H1 (cell line): ENCODE data around the gene FPR3. TPM values are rescaled to one million over a fixed set of nuclear protein-coding genes. Genes with fewer than 3 reads are reported as not detected.

Experiments used
- CHD1 ChIP-seq: IDR thresholded peaks from 2 replicates; pipeline ENCODE4 v1.6.1; 2012; ENCODE audit warnings: low read depth, low read length, improper control_type of control experiment
- EP300 ChIP-seq, 2 experiments: IDR thresholded peaks; 1 replicate in 1 of 2; 2 replicates in 1 of 2; pipeline ENCODE4 v1.6.1; 2011 to 2012; ENCODE audit warnings: low read depth in 2 of 2, low read length in 2 of 2, mild to moderate bottlenecking in 2 of 2, borderline replicate concordance in 1 of 2, inconsistent platforms in 1 of 2, moderate library complexity in 1 of 2
- EZH2 ChIP-seq: fragments of 200-600 bp; sonication (generic); IDR thresholded peaks from 2 replicates; pipeline ENCODE4 v1.7.1; 2012; ENCODE audit warnings: low read depth, mild to moderate bottlenecking, moderate library complexity, low read length, inconsistent platforms; ENCODE audit not compliant: severe bottlenecking
- KDM4A ChIP-seq: IDR thresholded peaks from one replicate; pipeline ENCODE4 v1.7.1; 2012; ENCODE audit warnings: low read depth, mild to moderate bottlenecking, moderate library complexity, low read length, inconsistent platforms; ENCODE audit not compliant: severe bottlenecking
- MAFK ChIP-seq: IDR thresholded peaks from 2 replicates; pipeline ENCODE4 v1.6.1; 2012; ENCODE audit warnings: low read depth, mild to moderate bottlenecking, improper control_type of control experiment, low read length
- RFX5 ChIP-seq: IDR thresholded peaks from 2 replicates; pipeline ENCODE4 v1.6.1; 2011; ENCODE audit warnings: low read depth, low read length, improper control_type of control experiment, borderline replicate concordance
- RNF2 ChIP-seq: fragments of 200-900, 300-1000 bp; sonication (generic); IDR thresholded peaks from 2 replicates; pipeline ENCODE4 v1.7.1; 2016; ENCODE audit warnings: borderline replicate concordance, low read depth, mild to moderate bottlenecking, antibody characterized with exemption, low read length; ENCODE audit not compliant: poor library complexity, severe bottlenecking; ENCODE audit errors: missing control alignments
- SIX5 ChIP-seq: IDR thresholded peaks from 2 replicates; pipeline ENCODE4 v1.6.1; 2011; ENCODE audit warnings: mild to moderate bottlenecking, low read depth, low read length
- SP2 ChIP-seq: IDR thresholded peaks from 2 replicates; pipeline ENCODE4 v1.6.1; 2012; ENCODE audit warnings: mild to moderate bottlenecking, low read length, inconsistent platforms
- SUZ12 ChIP-seq: fragments of 200-600 bp; sonication (generic); IDR thresholded peaks from 2 replicates; pipeline ENCODE4 v1.6.1; 2012; ENCODE audit warnings: mild to moderate bottlenecking, inconsistent platforms, low read length, moderate library complexity, mixed read lengths
- TCF12 ChIP-seq: IDR thresholded peaks from 2 replicates; pipeline ENCODE4 v1.6.1; 2011; ENCODE audit warnings: low read depth, mild to moderate bottlenecking, low read length
- polyA plus RNA-seq, 7 experiments: library from polyadenylated mRNA; depleted of rRNA in 3 of 7; stranded (reverse) in 5 of 7; unstranded in 2 of 7; fragments of >200 nt in 5 of 7; fragments of 200-250 nt in 2 of 7; gene quantifications; 1 replicate in 5 of 7; 2 replicates in 1 of 7; 4 replicates in 1 of 7; pipeline versions ENCODE4 v1.2.1 to v1.2.3, GENCODE V29; 2011 to 2013; ENCODE audit warnings: missing spikeins in 2 of 7, mixed read lengths in 2 of 7
- total RNA-seq: library from RNA; stranded (reverse); fragmentation: NEBNext Ultra II Directional; extraction: Animal tissue kit (Norgen Biotek cat#: 25700); gene quantifications from 2 replicates; pipeline ENCODE4 v1.2.1, GENCODE V29; 2021
- TF ChIP-seq, protein P1 (sequence below): fragments of 300-600 bp; sonication (generic); IDR thresholded peaks from 2 replicates; pipeline ENCODE4 v1.7.1; 2012; ENCODE audit warnings: low read length, moderate library complexity, mild to moderate bottlenecking, inconsistent platforms; ENCODE audit not compliant: insufficient replicate concordance

The FPR3 gene
- total and polyA plus RNA-seq, 2 of the 8 experiments (the other 6 are each of a cell fraction or from before 2014, with no cell fraction given), result not detected

DNA sequence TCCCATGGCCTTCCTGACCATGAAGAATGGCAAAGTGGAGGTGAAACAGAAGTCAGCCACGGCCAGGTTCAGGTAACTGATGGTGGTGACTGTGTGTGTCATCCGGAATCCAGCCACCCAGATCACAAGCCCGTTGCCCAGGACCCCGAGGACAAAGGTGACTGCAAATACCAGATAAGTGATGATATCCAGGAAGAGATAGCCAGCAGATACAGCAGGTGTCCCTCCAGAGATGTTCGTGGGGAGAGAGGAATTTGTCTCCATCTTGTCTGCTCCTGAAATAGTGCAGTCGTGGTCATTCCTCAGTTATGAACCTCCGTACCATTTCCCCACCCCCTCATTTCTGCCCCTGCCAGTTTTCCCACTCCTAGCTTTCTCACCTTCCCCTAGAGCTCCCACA is 48.2 kb upstream of the FPR3 start (continued):
- TF ChIP-seq, protein P1, sequence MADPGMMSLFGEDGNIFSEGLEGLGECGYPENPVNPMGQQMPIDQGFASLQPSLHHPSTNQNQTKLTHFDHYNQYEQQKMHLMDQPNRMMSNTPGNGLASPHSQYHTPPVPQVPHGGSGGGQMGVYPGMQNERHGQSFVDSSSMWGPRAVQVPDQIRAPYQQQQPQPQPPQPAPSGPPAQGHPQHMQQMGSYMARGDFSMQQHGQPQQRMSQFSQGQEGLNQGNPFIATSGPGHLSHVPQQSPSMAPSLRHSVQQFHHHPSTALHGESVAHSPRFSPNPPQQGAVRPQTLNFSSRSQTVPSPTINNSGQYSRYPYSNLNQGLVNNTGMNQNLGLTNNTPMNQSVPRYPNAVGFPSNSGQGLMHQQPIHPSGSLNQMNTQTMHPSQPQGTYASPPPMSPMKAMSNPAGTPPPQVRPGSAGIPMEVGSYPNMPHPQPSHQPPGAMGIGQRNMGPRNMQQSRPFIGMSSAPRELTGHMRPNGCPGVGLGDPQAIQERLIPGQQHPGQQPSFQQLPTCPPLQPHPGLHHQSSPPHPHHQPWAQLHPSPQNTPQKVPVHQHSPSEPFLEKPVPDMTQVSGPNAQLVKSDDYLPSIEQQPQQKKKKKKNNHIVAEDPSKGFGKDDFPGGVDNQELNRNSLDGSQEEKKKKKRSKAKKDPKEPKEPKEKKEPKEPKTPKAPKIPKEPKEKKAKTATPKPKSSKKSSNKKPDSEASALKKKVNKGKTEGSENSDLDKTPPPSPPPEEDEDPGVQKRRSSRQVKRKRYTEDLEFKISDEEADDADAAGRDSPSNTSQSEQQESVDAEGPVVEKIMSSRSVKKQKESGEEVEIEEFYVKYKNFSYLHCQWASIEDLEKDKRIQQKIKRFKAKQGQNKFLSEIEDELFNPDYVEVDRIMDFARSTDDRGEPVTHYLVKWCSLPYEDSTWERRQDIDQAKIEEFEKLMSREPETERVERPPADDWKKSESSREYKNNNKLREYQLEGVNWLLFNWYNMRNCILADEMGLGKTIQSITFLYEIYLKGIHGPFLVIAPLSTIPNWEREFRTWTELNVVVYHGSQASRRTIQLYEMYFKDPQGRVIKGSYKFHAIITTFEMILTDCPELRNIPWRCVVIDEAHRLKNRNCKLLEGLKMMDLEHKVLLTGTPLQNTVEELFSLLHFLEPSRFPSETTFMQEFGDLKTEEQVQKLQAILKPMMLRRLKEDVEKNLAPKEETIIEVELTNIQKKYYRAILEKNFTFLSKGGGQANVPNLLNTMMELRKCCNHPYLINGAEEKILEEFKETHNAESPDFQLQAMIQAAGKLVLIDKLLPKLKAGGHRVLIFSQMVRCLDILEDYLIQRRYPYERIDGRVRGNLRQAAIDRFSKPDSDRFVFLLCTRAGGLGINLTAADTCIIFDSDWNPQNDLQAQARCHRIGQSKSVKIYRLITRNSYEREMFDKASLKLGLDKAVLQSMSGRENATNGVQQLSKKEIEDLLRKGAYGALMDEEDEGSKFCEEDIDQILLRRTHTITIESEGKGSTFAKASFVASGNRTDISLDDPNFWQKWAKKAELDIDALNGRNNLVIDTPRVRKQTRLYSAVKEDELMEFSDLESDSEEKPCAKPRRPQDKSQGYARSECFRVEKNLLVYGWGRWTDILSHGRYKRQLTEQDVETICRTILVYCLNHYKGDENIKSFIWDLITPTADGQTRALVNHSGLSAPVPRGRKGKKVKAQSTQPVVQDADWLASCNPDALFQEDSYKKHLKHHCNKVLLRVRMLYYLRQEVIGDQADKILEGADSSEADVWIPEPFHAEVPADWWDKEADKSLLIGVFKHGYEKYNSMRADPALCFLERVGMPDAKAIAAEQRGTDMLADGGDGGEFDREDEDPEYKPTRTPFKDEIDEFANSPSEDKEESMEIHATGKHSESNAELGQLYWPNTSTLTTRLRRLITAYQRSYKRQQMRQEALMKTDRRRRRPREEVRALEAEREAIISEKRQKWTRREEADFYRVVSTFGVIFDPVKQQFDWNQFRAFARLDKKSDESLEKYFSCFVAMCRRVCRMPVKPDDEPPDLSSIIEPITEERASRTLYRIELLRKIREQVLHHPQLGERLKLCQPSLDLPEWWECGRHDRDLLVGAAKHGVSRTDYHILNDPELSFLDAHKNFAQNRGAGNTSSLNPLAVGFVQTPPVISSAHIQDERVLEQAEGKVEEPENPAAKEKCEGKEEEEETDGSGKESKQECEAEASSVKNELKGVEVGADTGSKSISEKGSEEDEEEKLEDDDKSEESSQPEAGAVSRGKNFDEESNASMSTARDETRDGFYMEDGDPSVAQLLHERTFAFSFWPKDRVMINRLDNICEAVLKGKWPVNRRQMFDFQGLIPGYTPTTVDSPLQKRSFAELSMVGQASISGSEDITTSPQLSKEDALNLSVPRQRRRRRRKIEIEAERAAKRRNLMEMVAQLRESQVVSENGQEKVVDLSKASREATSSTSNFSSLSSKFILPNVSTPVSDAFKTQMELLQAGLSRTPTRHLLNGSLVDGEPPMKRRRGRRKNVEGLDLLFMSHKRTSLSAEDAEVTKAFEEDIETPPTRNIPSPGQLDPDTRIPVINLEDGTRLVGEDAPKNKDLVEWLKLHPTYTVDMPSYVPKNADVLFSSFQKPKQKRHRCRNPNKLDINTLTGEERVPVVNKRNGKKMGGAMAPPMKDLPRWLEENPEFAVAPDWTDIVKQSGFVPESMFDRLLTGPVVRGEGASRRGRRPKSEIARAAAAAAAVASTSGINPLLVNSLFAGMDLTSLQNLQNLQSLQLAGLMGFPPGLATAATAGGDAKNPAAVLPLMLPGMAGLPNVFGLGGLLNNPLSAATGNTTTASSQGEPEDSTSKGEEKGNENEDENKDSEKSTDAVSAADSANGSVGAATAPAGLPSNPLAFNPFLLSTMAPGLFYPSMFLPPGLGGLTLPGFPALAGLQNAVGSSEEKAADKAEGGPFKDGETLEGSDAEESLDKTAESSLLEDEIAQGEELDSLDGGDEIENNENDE, result no peak
- TF ChIP-seq TCF12, result no peak
- TF ChIP-seq SP2, result no peak
- no peak for TF ChIP-seq SIX5
- TF ChIP-seq KDM4A, result no peak
- no peak for TF ChIP-seq SUZ12
- TF ChIP-seq CHD1, result no peak
- no peak for TF ChIP-seq RNF2
- no peak for TF ChIP-seq MAFK
- TF ChIP-seq EP300 (IDR thresholded peaks at IDR 0.05; ENCODE audit: borderline replicate concordance in 1 of 2, low read depth in 2 of 2, low read length in 2 of 2), result no peak
- TF ChIP-seq RFX5, result no peak
- TF ChIP-seq EZH2, result no peak
